Measurements from ENCODE around the gene PSMD9.
"Not testable (repeated sequence)": the region's sequence is repeated elsewhere in the genome, so short reads cannot be mapped to it uniquely, and the experiment has no call there.

The PSMD9 gene

GRCh38 chr12:121872546-121873215, 15.9 kb upstream of the PSMD9 start:
- DNase-seq, result peak in 16 of 51 donors; percentile 2 to 58 (median 8)

GRCh38 chr12:121873216-121873569, 15.4 kb upstream of the PSMD9 start:
- no peak for DNase-seq

- DNase-seq, result no peak
These were observed 14.5 kb upstream of the PSMD9 start for GRCh38 chr12:121874071-121874470.

- no peak for DNase-seq
These were observed 13.0 kb upstream of the PSMD9 start for GRCh38 chr12:121875582-121875981.

GRCh38 chr12:121876080-121876447, 12.5 kb upstream of the PSMD9 start:
- not testable (repeated sequence) for DNase-seq

GRCh38 chr12:121883315-121883660, 5.3 kb upstream of the PSMD9 start:
- DNase-seq, result no peak

GRCh38 chr12:121885129-121885528, 3.5 kb upstream of the PSMD9 start:
- DNase-seq, result not testable (repeated sequence)

GRCh38 chr12:121888083-121888477, 510 bp upstream of the PSMD9 start:
- no peak for DNase-seq

GRCh38 chr12:121889274-121889624, 659 bp downstream of the PSMD9 start:
- no peak for DNase-seq

- not testable (repeated sequence) for DNase-seq
These were observed 1.1 kb downstream of the PSMD9 start for GRCh38 chr12:121889661-121890060.

- DNase-seq, result no peak
These were observed 4.3 kb downstream of the PSMD9 start for GRCh38 chr12:121892673-121893561.

GRCh38 chr12:121893961-121894460, 5.4 kb downstream of the PSMD9 start:
- no peak for DNase-seq

GRCh38 chr12:121894633-121895032, 6.0 kb downstream of the PSMD9 start:
- DNase-seq, result peak in 1 of 51 donors; percentile 2

GRCh38 chr12:121898287-121898686, 9.7 kb downstream of the PSMD9 start:
- DNase-seq, result no peak

- DNase-seq, result no peak
These were observed 11.0 kb downstream of the PSMD9 start for GRCh38 chr12:121899590-121899989.

- DNase-seq, result no peak
These were observed 14.6 kb downstream of the PSMD9 start for GRCh38 chr12:121903202-121903601.

- DNase-seq, result no peak
These were observed 17.2 kb downstream of the PSMD9 start for GRCh38 chr12:121905746-121906145.

- no peak for DNase-seq
These were observed 20.1 kb downstream of the PSMD9 start for GRCh38 chr12:121908702-121909101.

- DNase-seq, result no peak
These were observed 23.4 kb downstream of the PSMD9 start for GRCh38 chr12:121911824-121912585.

GRCh38 chr12:121915841-121916321, 27.3 kb downstream of the PSMD9 start:
- DNase-seq, result no peak

- DNase-seq, result peak in 2 of 51 donors; percentile 9 to 22
These were observed 28.1 kb downstream of the PSMD9 start for GRCh38 chr12:121916719-121917118.
